Measurements from ENCODE around the gene RFT1. TPM values are rescaled to one million over a fixed set of nuclear protein-coding genes. Genes with fewer than 3 reads are reported as not detected.

The RFT1 gene
- total and polyA plus RNA-seq, 9 donors, result 8.2 to 15.4 (median 11.6) TPM

GRCh38 chr3:53123953-53124352, 6.3 kb downstream of the RFT1 start:
- Histone ChIP-seq H3K4me3 (ENCODE audit: low read length) (no peak overlapping the region), H3K36me3 (ENCODE audit: control insufficient read depth, insufficient read depth, low read length) (peaks cover 65% of the 10 kb centered on the region), H3K27me3 (ENCODE audit: control insufficient read depth, insufficient read depth, low read length) (no peaks in the 10 kb centered on the region), H3K9me3 (replicated peaks; ENCODE audit: control insufficient read depth, low read depth, low read length) (no peaks in the 10 kb centered on the region), H3K27ac (ENCODE audit: low read length) (no peak overlapping the region), H3K4me1 (ENCODE audit: control insufficient read depth, insufficient read depth, low read length) (no peaks in the 10 kb centered on the region)
- WGBS (ENCODE audit: insufficient coverage), result 97% methylated on average over 6 of the region's 6 CpGs
- DNase-seq, result no peak

GRCh38 chr3:53123510-53123909, 6.7 kb downstream of the RFT1 start:
- Histone ChIP-seq H3K4me3 (ENCODE audit: low read length) (no peak overlapping the region), H3K36me3 (ENCODE audit: control insufficient read depth, insufficient read depth, low read length) (peaks cover 68% of the 10 kb centered on the region), H3K27ac (ENCODE audit: low read length) (no peak overlapping the region), H3K9me3 (replicated peaks; ENCODE audit: control insufficient read depth, low read depth, low read length) (no peaks in the 10 kb centered on the region), H3K4me1 (ENCODE audit: control insufficient read depth, insufficient read depth, low read length) (no peaks in the 10 kb centered on the region), H3K27me3 (ENCODE audit: control insufficient read depth, insufficient read depth, low read length) (no peaks in the 10 kb centered on the region)
- DNase-seq, result no peak
- WGBS (ENCODE audit: insufficient coverage), result 90% methylated on average over 7 of the region's 8 CpGs

- Histone ChIP-seq H3K36me3 (ENCODE audit: control insufficient read depth, insufficient read depth, low read length) (peaks cover 74% of the 10 kb centered on the region), H3K4me1 (ENCODE audit: control insufficient read depth, insufficient read depth, low read length) (no peaks in the 10 kb centered on the region), H3K27me3 (ENCODE audit: control insufficient read depth, insufficient read depth, low read length) (no peaks in the 10 kb centered on the region), H3K4me3 (ENCODE audit: low read length) (no peak overlapping the region), H3K27ac (ENCODE audit: low read length) (no peak overlapping the region), H3K9me3 (replicated peaks; ENCODE audit: control insufficient read depth, low read depth, low read length) (no peaks in the 10 kb centered on the region)
- no peak for DNase-seq
- no CpG with 5 or more reads among the region's 1 CpG for WGBS (ENCODE audit: insufficient coverage)
These were observed 7.3 kb downstream of the RFT1 start for GRCh38 chr3:53122933-53123305.

GRCh38 chr3:53122255-53122932, 7.8 kb downstream of the RFT1 start:
- DNase-seq, result no peak
- Histone ChIP-seq H3K4me1 (ENCODE audit: control insufficient read depth, insufficient read depth, low read length) (no peaks in the 10 kb centered on the region), H3K27ac (ENCODE audit: low read length) (no peak overlapping the region), H3K36me3 (ENCODE audit: control insufficient read depth, insufficient read depth, low read length) (peaks cover 80% of the 10 kb centered on the region), H3K27me3 (ENCODE audit: control insufficient read depth, insufficient read depth, low read length) (no peaks in the 10 kb centered on the region), H3K4me3 (ENCODE audit: low read length) (no peak overlapping the region), H3K9me3 (replicated peaks; ENCODE audit: control insufficient read depth, low read depth, low read length) (no peaks in the 10 kb centered on the region)
- 91% methylated on average over 3 of the region's 4 CpGs for WGBS (ENCODE audit: insufficient coverage)

GRCh38 chr3:53120336-53120735, 9.9 kb downstream of the RFT1 start:
- H3K4me3 ChIP-seq (ENCODE audit: low read length), result no peak overlapping the region
- no peak overlapping the region for H3K27ac ChIP-seq (ENCODE audit: low read length)
- H3K27me3 ChIP-seq (ENCODE audit: control insufficient read depth, insufficient read depth, low read length), result no peaks in the 10 kb centered on the region
- peaks cover 82% of the 10 kb centered on the region for H3K36me3 ChIP-seq (ENCODE audit: control insufficient read depth, insufficient read depth, low read length)
- no peaks in the 10 kb centered on the region for H3K9me3 ChIP-seq (replicated peaks; ENCODE audit: control insufficient read depth, low read depth, low read length)
- 0% methylated on average over 1 of the region's 5 CpGs for WGBS (ENCODE audit: insufficient coverage)
- H3K4me1 ChIP-seq (ENCODE audit: control insufficient read depth, insufficient read depth, low read length), result no peaks in the 10 kb centered on the region
- no peak for DNase-seq

- Histone ChIP-seq H3K27me3 (ENCODE audit: control insufficient read depth, insufficient read depth, low read length) (no peaks in the 10 kb centered on the region), H3K27ac (ENCODE audit: low read length) (no peak overlapping the region), H3K9me3 (replicated peaks; ENCODE audit: control insufficient read depth, low read depth, low read length) (no peaks in the 10 kb centered on the region), H3K36me3 (ENCODE audit: control insufficient read depth, insufficient read depth, low read length) (peaks cover 67% of the 10 kb centered on the region), H3K4me3 (ENCODE audit: low read length) (no peak overlapping the region), H3K4me1 (ENCODE audit: control insufficient read depth, insufficient read depth, low read length) (peaks cover 6% of the 10 kb centered on the region)
- WGBS (ENCODE audit: insufficient coverage), result no CpG with 5 or more reads among the region's 1 CpG
- DNase-seq, result no peak
These were observed 13.3 kb downstream of the RFT1 start for GRCh38 chr3:53116956-53117355.

GRCh38 chr3:53114412-53115074, 15.7 kb downstream of the RFT1 start:
- peaks cover 58% of the 10 kb centered on the region for H3K36me3 ChIP-seq (ENCODE audit: control insufficient read depth, insufficient read depth, low read length)

GRCh38 chr3:53114011-53114400, 16.2 kb downstream of the RFT1 start:
- Histone ChIP-seq H3K4me3 (ENCODE audit: low read length) (no peak overlapping the region), H3K27ac (ENCODE audit: low read length) (peak overlapping the region; percentile 43), H3K4me1 (ENCODE audit: control insufficient read depth, insufficient read depth, low read length) (peaks cover 18% of the 10 kb centered on the region), H3K36me3 (ENCODE audit: control insufficient read depth, insufficient read depth, low read length) (peaks cover 58% of the 10 kb centered on the region), H3K27me3 (ENCODE audit: control insufficient read depth, insufficient read depth, low read length) (no peaks in the 10 kb centered on the region), H3K9me3 (replicated peaks; ENCODE audit: control insufficient read depth, low read depth, low read length) (no peaks in the 10 kb centered on the region)
- 0% methylated on average over 4 of the region's 5 CpGs for WGBS (ENCODE audit: insufficient coverage)
- peak; percentile 87 for DNase-seq

More at GRCh38 chr3:53114412-53115074, 15.7 kb downstream of the RFT1 start:
- WGBS (ENCODE audit: insufficient coverage), result 100% methylated on average over 1 of the region's 5 CpGs
- no peaks in the 10 kb centered on the region for H3K27me3 ChIP-seq (ENCODE audit: control insufficient read depth, insufficient read depth, low read length)
- H3K4me3 ChIP-seq (ENCODE audit: low read length), result no peak overlapping the region
- H3K9me3 ChIP-seq (replicated peaks; ENCODE audit: control insufficient read depth, low read depth, low read length), result no peaks in the 10 kb centered on the region
- no peak for DNase-seq
- peaks cover 13% of the 10 kb centered on the region for H3K4me1 ChIP-seq (ENCODE audit: control insufficient read depth, insufficient read depth, low read length)
- no peak overlapping the region for H3K27ac ChIP-seq (ENCODE audit: low read length)

GRCh38 chr3:53113293-53114010, 16.8 kb downstream of the RFT1 start:
- H3K36me3 ChIP-seq (ENCODE audit: control insufficient read depth, insufficient read depth, low read length), result peaks cover 56% of the 10 kb centered on the region
- peak overlapping the region; percentile 43 for H3K27ac ChIP-seq (ENCODE audit: low read length)
- no CpG with 5 or more reads among the region's 1 CpG for WGBS (ENCODE audit: insufficient coverage)
- H3K27me3 ChIP-seq (ENCODE audit: control insufficient read depth, insufficient read depth, low read length), result no peaks in the 10 kb centered on the region
- H3K4me3 ChIP-seq (ENCODE audit: low read length), result no peak overlapping the region
- H3K4me1 ChIP-seq (ENCODE audit: control insufficient read depth, insufficient read depth, low read length), result peaks cover 20% of the 10 kb centered on the region
- DNase-seq, result peak; percentile 50
- H3K9me3 ChIP-seq (replicated peaks; ENCODE audit: control insufficient read depth, low read depth, low read length), result no peaks in the 10 kb centered on the region

- DNase-seq, result peak; percentile 50
- H3K27ac ChIP-seq (ENCODE audit: low read length), result no peak overlapping the region
- no peaks in the 10 kb centered on the region for H3K27me3 ChIP-seq (ENCODE audit: control insufficient read depth, insufficient read depth, low read length)
- no peak overlapping the region for H3K4me3 ChIP-seq (ENCODE audit: low read length)
- 49% methylated on average over 3 of the region's 3 CpGs for WGBS (ENCODE audit: insufficient coverage)
- peaks cover 50% of the 10 kb centered on the region for H3K36me3 ChIP-seq (ENCODE audit: control insufficient read depth, insufficient read depth, low read length)
- H3K4me1 ChIP-seq (ENCODE audit: control insufficient read depth, insufficient read depth, low read length), result peaks cover 20% of the 10 kb centered on the region
- H3K9me3 ChIP-seq (replicated peaks; ENCODE audit: control insufficient read depth, low read depth, low read length), result no peaks in the 10 kb centered on the region
These were observed 18.4 kb downstream of the RFT1 start for GRCh38 chr3:53111822-53112221.
